B cell (primary cell): Measurements from ENCODE around the gene GABRP. TPM values are rescaled to one million over a fixed set of nuclear protein-coding genes. Genes with fewer than 3 reads are reported as not detected.

Source experiments
- ATAC-seq: fragments of 200-7000 bp; cut with Tn5 transposase; one replicate; pipeline ENCODE4 v1.10.0; 2021; ENCODE audit warnings: low read depth, mild to moderate bottlenecking, moderate number of reproducible peaks, moderate library complexity
- CTCF ChIA-PET: fragments of 350-600 bp; sonication (Branson Sonifier 250); formaldehyde crosslinking; loops from one replicate; lab custom pipeline; 2021; ENCODE audit warnings: antibody characterized with exemption, inconsistent platforms; lab: Charles Lee
- POLR2A ChIA-PET: fragments of 350-600 bp; sonication (Branson Sonifier 250); formaldehyde crosslinking; loops from one replicate; lab custom pipeline; 2021; ENCODE audit warnings: antibody characterized with exemption; lab: Charles Lee
- DNase-seq: peaks from one replicate; pipeline ENCODE4 v3.0.0; 2013
- H2AFZ ChIP-seq: 2 replicates; pipeline ENCODE4 v1.6.1; 2012; ENCODE audit warnings: mild to moderate bottlenecking, low read depth, low read length; ENCODE audit not compliant: insufficient read depth, poor library complexity, severe bottlenecking
- H3K27ac ChIP-seq, 2 donors: 1 replicate in 1 of 2; 2 replicates in 1 of 2; pipeline ENCODE4 v1.5.1; 2012 to 2013; ENCODE audit warnings: low read length in 2 of 2, mild to moderate bottlenecking in 2 of 2, moderate library complexity in 1 of 2
- H3K27me3 ChIP-seq, 4 experiments: fragments of 200-600 bp in 1 of 4; sonication (generic) in 1 of 4; replicated peaks in 1 of 4; 1 replicate in 2 of 4; 2 replicates in 2 of 4; pipeline versions ENCODE4 v1.6.1 to v1.7.0; 2013 to 2016; ENCODE audit warnings: low read length in 3 of 4, mild to moderate bottlenecking in 2 of 4, mixed read lengths in 1 of 4, moderate library complexity in 1 of 4; ENCODE audit not compliant: insufficient read depth in 4 of 4, control insufficient read depth in 3 of 4; ENCODE audit errors: control extremely low read depth in 1 of 4
- H3K36me3 ChIP-seq, 2 experiments: replicated peaks in 1 of 2; 1 replicate in 1 of 2; 2 replicates in 1 of 2; pipeline versions ENCODE4 v1.6.1 to v1.7.1; 2013; ENCODE audit warnings: low read length in 1 of 2; ENCODE audit not compliant: insufficient read depth in 2 of 2, control insufficient read depth in 1 of 2; ENCODE audit errors: control extremely low read depth in 1 of 2, extremely low read depth in 1 of 2
- H3K4me1 ChIP-seq, 2 donors: fragments of 200-600 bp in 1 of 2; sonication (generic) in 1 of 2; 1 replicate in 1 of 2; 2 replicates in 1 of 2; pipeline versions ENCODE4 v1.5.1 to v1.6.1; 2013 to 2017; ENCODE audit warnings: low read length in 2 of 2; ENCODE audit not compliant: control insufficient read depth in 2 of 2, insufficient read depth in 2 of 2
- H3K4me2 ChIP-seq: replicated peaks from 2 replicates; pipeline ENCODE3; 2012; ENCODE audit warnings: mild to moderate bottlenecking, low read depth, low read length; ENCODE audit not compliant: poor library complexity, severe bottlenecking
- H3K4me3 ChIP-seq, 5 experiments: fragments of 200-600 bp in 1 of 5; sonication (generic) in 1 of 5; 1 replicate in 3 of 5; 2 replicates in 2 of 5; pipeline versions ENCODE4 v1.5.1 to v1.7.0; 2011 to 2016; ENCODE audit warnings: low read length in 4 of 5, mild to moderate bottlenecking in 4 of 5, low read depth in 2 of 5, control low read depth in 1 of 5, moderate library complexity in 1 of 5; ENCODE audit not compliant: insufficient read depth in 1 of 5; ENCODE audit errors: control extremely low read depth in 1 of 5, extremely low read depth in 1 of 5
- H3K79me2 ChIP-seq: fragments of 200-600 bp; sonication (generic); one replicate; pipeline ENCODE4 v1.6.0; 2016; ENCODE audit warnings: low read length; ENCODE audit not compliant: control insufficient read depth, insufficient read depth
- H3K9ac ChIP-seq: fragments of 200-600 bp; sonication (generic); 2 replicates; pipeline ENCODE4 v1.6.1; 2017; ENCODE audit warnings: mild to moderate bottlenecking, low read length, moderate library complexity
- H3K9me3 ChIP-seq, 3 donors: one replicate each; pipeline versions ENCODE4 v1.6.1 to v1.7.1; 2013; ENCODE audit warnings: low read length in 2 of 3; ENCODE audit not compliant: control insufficient read depth in 2 of 3, insufficient read depth in 1 of 3; ENCODE audit errors: control extremely low read depth in 1 of 3
- H4K20me1 ChIP-seq: 2 replicates; pipeline ENCODE4 v1.6.0; 2012; ENCODE audit warnings: mild to moderate bottlenecking, low read length; ENCODE audit not compliant: insufficient read depth, control insufficient read depth, poor library complexity, severe bottlenecking
- H3K27ac Mint-ChIP-seq: one replicate; pipeline ENCODE4 v1.8.0; 2021; ENCODE audit warnings: mixed read lengths
- H3K27me3 Mint-ChIP-seq: one replicate; pipeline ENCODE4 v1.8.0; 2021; ENCODE audit warnings: mixed read lengths
- H3K4me1 Mint-ChIP-seq: one replicate; pipeline ENCODE4 v1.8.0; 2021; ENCODE audit warnings: mixed read lengths
- H3K4me3 Mint-ChIP-seq: one replicate; pipeline ENCODE4 v1.8.0; 2021; ENCODE audit warnings: mixed read lengths
- H3K9me3 Mint-ChIP-seq: one replicate; pipeline ENCODE4 v1.8.0; 2022; ENCODE audit warnings: mixed read lengths; ENCODE audit not compliant: insufficient read depth
- EZH2 ChIP-seq: IDR thresholded peaks from 2 replicates; pipeline ENCODE4 v1.6.1; 2012; ENCODE audit warnings: borderline replicate concordance, low read depth, mild to moderate bottlenecking, moderate library complexity, low read length; ENCODE audit not compliant: insufficient read depth, poor library complexity, severe bottlenecking
- WGBS: methylation state at CpG from one replicate; pipeline ENCODE4 v1.1.5; 2013; ENCODE audit warnings: missing lambda C conversion rate; ENCODE audit not compliant: insufficient coverage; 5-methylcytosine and 5-hydroxymethylcytosine counted together
- intact Hi-C: fragments of 100-400 bp; cut with micrococcal nuclease; formaldehyde crosslinking; loops from one replicate; pipeline ENCODE4 v1.10.0; 2022
- polyA plus RNA-seq: library from polyadenylated mRNA; depleted of rRNA; stranded (reverse); fragments of >200 nt; gene quantifications from 2 replicates; pipeline ENCODE4 v1.2.3, GENCODE V29; 2012
- total RNA-seq, 2 donors: library from RNA; stranded (reverse); fragments of 120-200 nt in 1 of 2; gene quantifications; 1 replicate in 1 of 2; 2 replicates in 1 of 2; pipeline versions ENCODE4 v1.2.3 to v1.2.4, GENCODE V29; 2013 to 2022
- TF ChIP-seq, protein P1 (sequence below): fragments of 200-600 bp; IDR thresholded peaks from one replicate; pipeline ENCODE4 v1.8.0; 2022; ENCODE audit warnings: antibody characterized with exemption, mild to moderate bottlenecking

The GABRP gene
- total and polyA plus RNA-seq, 2 donors (not counting 1 experiment from before 2014, with no cell fraction given): not detected

GRCh38 chr5:170758481-170758880 is 25.0 kb upstream of the GABRP start:
- Mint-ChIP-seq H3K4me3 (no peak overlapping the region), H3K4me1 (no peaks in the 10 kb centered on the region), H3K27me3 (peaks cover 21% of the 10 kb centered on the region), H3K9me3 (no peaks in the 10 kb centered on the region), H3K27ac (no peak overlapping the region)
- ChIA-PET CTCF (no interaction called here), POLR2A (no interaction called here)
- no peak overlapping the region for H3K4me2 ChIP-seq
- H3K79me2 ChIP-seq: no peaks in the 10 kb centered on the region
- no peak overlapping the region for H2AFZ ChIP-seq
- H3K9me3 ChIP-seq: peaks cover 0 to 5% (median 0%) of the 10 kb centered on the region in 3 donors
- H3K9ac ChIP-seq: no peak overlapping the region
- H4K20me1 ChIP-seq: no peaks in the 10 kb centered on the region
- intact Hi-C loops: no loop called here
- H3K27ac ChIP-seq: no peak overlapping the region
- TF ChIP-seq EZH2: no peak
- TF ChIP-seq, protein P1, sequence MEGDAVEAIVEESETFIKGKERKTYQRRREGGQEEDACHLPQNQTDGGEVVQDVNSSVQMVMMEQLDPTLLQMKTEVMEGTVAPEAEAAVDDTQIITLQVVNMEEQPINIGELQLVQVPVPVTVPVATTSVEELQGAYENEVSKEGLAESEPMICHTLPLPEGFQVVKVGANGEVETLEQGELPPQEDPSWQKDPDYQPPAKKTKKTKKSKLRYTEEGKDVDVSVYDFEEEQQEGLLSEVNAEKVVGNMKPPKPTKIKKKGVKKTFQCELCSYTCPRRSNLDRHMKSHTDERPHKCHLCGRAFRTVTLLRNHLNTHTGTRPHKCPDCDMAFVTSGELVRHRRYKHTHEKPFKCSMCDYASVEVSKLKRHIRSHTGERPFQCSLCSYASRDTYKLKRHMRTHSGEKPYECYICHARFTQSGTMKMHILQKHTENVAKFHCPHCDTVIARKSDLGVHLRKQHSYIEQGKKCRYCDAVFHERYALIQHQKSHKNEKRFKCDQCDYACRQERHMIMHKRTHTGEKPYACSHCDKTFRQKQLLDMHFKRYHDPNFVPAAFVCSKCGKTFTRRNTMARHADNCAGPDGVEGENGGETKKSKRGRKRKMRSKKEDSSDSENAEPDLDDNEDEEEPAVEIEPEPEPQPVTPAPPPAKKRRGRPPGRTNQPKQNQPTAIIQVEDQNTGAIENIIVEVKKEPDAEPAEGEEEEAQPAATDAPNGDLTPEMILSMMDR: no peak
- WGBS: no CpG with 5 or more reads among the region's 3 CpGs
- DNase-seq (no peak), ATAC-seq (no peak)
- H3K4me3 ChIP-seq: no peak overlapping the region
- no peaks in the 10 kb centered on the region for H3K4me1 ChIP-seq
- H3K36me3 ChIP-seq: no peaks in the 10 kb centered on the region
- peaks cover 0 to 5% (median 0%) of the 10 kb centered on the region in 4 experiments for H3K27me3 ChIP-seq

DNA sequence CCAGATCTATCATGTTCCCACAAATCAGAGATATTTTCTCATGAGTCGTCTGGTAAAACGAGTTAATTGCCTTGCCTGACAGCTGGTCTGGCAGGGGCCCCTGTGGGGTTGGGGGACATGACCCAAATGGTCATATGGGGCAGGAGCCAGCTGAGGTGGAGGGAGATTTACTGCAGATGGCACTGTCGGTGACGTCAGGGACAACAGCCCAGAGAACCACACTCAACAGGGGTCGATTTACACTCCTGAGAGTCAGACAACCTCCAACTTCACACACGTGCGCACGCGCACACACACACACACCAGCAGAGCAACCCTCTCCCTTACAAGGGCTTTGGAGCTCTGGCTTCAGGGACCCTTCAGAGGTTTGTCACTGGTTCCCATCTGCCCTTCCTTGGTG is 23.4 kb upstream of the GABRP start:
- peaks cover 0 to 5% (median 0%) of the 10 kb centered on the region in 4 experiments for H3K27me3 ChIP-seq
- no peak overlapping the region for H3K4me3 ChIP-seq
- intact Hi-C loops: no loop called here
- ChIA-PET CTCF (interaction anchor here (0.6 kb wide), 1 partner anchor 9 kb away, joined by 3 read pairs; no protein-coding TSS in a partner anchor), POLR2A (no interaction called here)
- no peak overlapping the region for H3K27ac ChIP-seq
- no peaks in the 10 kb centered on the region for H3K4me1 Mint-ChIP-seq
- no peak for DNase-seq
- no peak for TF ChIP-seq EZH2
- TF ChIP-seq, protein P1: no peak
- H3K9me3 Mint-ChIP-seq: no peaks in the 10 kb centered on the region
- no peak for ATAC-seq
- 79% methylated on average over 8 of the region's 9 CpGs for WGBS
- H3K4me1 ChIP-seq: no peaks in the 10 kb centered on the region
- no peaks in the 10 kb centered on the region for H4K20me1 ChIP-seq
- no peaks in the 10 kb centered on the region for H3K79me2 ChIP-seq
- H3K9ac ChIP-seq: no peak overlapping the region
- H3K4me2 ChIP-seq: no peak overlapping the region
- no peak overlapping the region for H2AFZ ChIP-seq
- peaks cover 21% of the 10 kb centered on the region for H3K27me3 Mint-ChIP-seq
- no peak overlapping the region for H3K27ac Mint-ChIP-seq
- peaks cover 0 to 5% (median 0%) of the 10 kb centered on the region in 3 donors for H3K9me3 ChIP-seq
- no peak overlapping the region for H3K4me3 Mint-ChIP-seq
- no peaks in the 10 kb centered on the region for H3K36me3 ChIP-seq
